ENCODE data around the gene ETNK1.
A peak's percentile ranks its signal among the peaks of the same experiment; 100 is the strongest.
"Not testable (repeated sequence)": the region's sequence is repeated elsewhere in the genome, so short reads cannot be mapped to it uniquely, and the experiment has no call there.

ETNK1 gene

DNA sequence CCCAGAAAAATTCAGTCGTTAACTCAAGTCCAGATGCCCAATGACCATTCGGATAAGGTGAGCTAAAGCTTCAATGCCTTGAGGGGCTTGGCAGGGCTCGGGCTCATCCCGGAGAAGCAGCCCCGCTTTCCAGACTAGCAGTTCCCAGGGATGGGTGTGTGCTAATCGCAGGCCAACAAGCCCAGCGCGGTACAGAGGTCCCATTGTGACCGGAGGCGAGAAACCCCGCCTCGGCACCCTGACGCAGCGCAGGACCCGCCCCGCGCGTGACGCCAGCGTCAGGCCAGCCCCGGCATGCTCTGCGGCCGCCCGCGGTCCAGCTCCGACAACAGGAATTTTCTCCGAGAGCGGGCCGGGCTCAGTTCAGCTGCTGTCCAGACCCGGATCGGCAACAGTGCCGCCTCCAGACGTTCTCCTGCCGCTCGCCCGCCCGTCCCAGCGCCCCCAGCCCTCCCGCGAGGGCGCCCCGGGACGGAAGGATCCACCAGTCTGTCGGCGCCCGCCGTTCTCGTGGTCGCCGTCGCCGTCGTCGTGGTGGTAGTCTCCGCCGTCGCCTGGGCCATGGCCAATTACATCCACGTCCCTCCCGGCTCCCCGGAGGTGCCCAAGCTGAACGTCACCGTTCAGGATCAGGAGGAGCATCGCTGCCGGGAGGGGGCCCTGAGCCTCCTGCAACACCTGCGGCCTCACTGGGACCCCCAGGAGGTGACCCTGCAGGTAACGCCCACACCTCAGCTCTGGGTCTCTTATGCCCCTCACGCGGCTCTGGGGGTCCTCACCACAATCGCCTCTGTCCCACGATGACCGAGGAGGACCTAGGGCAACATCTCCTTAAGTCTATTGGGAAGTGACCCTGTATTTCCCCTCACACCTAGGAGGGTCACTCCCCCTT lies at the start of gene ETNK1:
TSS of gene ETNK1 (plus strand) at position 302 of the 892 bp plus-strand sequence. CDS start at position 562, 260 bp downstream.
- peak; percentile 87 for DNase-seq

- DNase-seq, result no peak
Measured at GRCh38 chr12:22576065-22576464, 48.9 kb upstream of the ETNK1 start.

DNA sequence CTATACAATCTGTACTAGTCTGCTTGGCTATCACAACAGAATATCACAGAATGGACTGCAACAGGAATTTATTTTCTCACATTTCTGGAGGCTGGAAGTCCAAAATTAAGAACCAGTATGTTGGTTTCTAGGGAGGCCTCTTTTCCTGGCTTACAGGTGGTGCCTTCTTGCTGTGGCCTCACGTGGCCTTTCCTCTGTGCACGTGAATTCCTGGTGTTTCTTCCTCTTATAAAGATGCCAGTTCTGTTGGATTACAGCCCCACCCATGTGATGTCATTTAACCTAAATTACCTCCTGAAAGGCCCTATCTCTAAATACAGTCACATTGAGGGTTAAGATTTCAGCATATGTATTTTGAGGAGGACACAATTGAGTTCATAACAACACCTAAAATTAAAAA lies 48.5 kb upstream of the ETNK1 start:
- no peak for DNase-seq

- DNase-seq, result no peak
Measured at GRCh38 chr12:22577667-22578066, 47.3 kb upstream of the ETNK1 start.

DNA sequence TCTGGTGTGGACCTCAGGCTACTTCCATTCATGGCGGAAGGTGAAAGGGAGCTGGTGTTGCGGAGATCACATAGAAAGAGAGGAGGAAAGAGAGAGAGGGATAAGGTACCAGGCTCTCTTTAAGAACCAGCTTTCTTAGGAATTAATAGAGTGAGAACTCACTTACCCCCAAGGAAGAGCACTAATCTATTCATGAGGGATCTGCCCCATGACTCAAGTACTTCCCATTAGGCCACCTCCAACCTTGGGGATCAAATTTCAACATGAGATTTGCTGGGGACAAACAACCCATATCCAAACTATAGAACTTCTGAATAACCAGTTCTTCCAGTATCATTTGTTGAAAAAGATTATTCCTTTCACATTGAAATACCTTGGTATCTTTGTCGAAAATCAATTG lies 46.6 kb upstream of the ETNK1 start:
- no peak for DNase-seq

DNA sequence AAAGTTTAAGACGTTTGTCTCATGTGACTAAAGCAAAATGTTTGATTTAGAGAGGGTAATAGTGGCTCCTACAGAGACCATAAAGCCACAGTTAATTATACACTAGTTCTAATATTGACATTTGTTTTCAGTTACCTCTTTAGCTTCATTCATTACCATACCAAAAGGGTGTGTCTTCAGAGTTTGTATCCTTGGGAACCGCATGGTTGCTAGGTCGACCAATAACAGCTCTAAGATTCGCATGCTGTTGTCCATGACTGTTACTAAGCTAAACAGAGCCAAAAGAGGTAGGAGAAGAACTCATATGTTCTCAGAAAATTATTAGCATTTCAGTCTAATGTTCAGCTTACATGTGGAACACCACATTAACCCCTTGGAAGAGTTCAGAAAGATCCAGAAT lies 36.2 kb upstream of the ETNK1 start:
- no peak for DNase-seq

- no peak for DNase-seq
Measured at GRCh38 chr12:22593864-22594263, 31.1 kb upstream of the ETNK1 start.

DNA sequence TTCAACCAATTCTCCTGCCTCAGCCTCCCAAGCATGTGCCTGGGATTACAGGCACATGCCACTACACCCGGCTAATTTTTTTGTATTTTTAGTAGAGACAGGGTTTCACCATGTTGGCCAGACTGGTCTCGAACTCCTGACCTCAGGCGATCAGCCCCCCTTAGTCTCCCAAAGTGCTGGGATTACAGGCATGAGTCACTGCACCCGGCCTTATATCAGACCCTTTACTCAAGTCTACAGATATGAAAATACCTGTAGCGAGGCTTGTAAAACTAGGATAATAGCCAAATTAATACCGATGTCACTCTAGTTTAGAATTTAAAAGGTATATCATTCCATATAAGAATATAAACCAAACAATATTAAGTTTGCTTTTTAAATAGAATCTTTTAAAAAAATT lies 27.4 kb upstream of the ETNK1 start:
- not testable (repeated sequence) for DNase-seq

DNA sequence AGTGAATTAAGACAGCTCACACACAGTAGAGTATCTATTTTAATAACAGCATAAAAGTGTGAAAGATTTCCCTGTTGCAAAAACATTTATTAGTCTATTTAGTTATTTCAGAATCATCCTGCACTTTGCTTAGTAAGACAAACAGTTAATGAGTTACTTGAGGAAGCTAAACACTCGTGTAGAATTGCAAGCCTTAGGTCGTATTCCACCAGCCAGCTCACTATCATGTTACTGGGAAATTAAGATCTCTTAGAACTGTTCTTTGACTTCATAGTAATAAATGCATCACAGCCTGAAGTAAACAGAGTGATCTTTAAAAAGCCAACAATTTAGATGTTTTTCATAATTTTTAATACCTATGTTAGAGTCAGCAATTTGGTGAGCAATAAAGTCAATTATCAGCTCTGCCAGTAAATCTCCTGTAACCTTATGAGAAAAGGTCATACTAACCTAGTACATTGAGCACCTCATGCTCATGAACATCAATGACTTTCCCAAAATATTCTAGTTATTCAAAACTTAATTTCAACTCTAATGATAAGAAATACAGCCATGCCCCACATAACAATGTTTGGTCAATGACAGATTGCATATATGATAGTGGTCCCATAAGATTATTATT lies 26.7 kb upstream of the ETNK1 start:
- DNase-seq, result no peak

- DNase-seq, result no peak
Measured at GRCh38 chr12:22598763-22599161, 26.2 kb upstream of the ETNK1 start.

- DNase-seq, result no peak
Measured at GRCh38 chr12:22600181-22600580, 24.8 kb upstream of the ETNK1 start.

- no peak for DNase-seq
Measured at GRCh38 chr12:22609501-22609900, 15.5 kb upstream of the ETNK1 start.

DNA sequence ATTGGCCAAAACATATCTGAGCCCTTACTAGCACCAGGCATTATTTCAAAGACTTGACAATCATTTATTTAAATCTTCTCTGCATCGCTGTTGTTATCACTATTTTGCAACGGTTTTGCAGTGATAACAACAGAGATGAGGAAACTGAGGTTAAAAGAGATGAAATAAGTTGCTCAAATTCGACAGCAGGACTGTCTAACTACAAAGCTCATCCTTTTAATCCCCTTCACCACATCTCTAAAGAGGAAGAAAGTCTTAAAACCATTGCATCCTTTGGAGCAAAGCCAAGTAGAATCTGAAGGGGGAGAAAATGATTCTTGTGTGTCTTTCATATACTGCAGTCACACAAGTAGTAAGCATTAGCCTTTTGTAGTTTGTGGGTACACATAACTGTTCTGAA lies 14.8 kb upstream of the ETNK1 start:
- no peak for DNase-seq

DNA sequence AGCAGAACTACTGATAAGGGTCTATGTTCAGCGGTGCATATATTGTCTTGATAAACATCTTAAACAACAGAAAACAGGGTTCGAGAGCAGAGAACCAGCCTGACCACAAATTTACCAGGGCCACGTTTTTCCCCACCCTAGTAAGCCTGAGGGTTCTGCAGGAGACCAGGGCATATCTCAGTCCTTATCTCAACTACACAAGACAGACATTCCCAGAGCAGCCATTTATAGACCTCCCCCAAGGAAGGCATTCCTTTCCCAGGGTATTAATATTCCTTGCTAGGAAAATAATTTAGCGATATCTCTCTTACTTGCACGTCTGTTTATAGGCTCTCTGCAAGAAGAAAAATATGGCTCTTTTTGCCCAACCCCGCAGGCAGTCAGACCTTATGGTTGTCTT lies 12.1 kb upstream of the ETNK1 start:
- not testable (repeated sequence) for DNase-seq

DNA sequence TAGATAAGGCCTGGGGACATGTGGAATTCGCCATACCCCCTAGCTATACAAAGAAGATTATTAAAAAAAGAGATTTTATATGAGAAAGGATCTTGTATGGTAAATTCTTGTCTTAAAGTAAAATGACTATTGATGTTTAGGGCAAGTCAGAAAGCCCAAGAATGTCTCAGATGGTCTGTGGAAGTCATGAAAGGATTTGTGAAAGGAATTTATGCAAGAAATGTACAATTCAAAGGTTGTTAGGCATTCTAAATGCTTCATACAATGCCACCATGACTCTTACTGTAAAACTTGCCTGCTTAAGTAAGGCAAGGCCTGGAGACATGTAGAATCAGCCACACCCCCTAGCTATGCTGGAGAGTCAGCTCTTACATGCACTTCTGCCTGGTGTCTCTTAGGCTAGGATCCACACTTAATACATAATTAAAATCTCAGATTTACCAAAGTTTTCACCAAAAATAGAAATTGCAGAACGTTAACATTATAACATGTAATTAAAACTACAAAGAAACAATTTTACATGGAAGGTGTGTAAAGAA lies 8.9 kb upstream of the ETNK1 start:
- no peak for DNase-seq

DNA sequence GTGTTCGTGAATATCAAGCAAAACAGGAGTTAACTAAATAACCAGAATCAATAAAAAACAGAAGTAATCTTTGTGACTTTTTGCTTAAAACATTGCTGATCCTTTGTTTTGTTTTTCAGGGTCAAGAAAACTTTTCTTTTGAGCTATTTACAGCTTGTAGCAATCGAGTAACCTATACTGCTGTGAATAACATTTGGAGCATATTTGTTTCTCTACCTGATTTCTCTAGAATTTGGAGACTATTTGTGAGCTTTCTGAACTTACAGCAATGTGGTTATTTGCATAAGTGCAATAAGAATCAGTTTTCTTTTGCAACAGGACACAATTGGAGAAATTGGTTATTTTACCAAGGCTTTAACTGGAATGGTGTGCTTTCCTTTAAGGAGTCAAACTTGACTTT lies 7.3 kb upstream of the ETNK1 start:
- no peak for DNase-seq

DNA sequence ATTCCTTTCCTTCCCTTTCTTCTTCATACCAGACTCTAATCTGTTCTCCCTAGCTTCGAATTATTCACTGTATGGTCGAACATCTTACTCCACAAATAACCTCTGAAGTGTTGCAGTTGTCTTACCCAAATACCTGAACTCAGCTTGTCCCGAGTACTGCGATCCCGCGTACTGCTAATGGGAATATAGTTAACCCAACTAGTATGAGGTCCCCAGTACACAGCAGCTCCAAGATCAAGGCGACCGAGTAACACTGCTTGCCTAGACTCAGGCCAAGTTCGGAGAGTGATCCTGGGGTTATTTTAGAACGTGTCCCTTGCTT lies 462 bp upstream of the ETNK1 start:
- no peak for DNase-seq

GRCh38 chr12:22625762-22626294 lies 857 bp downstream of the ETNK1 start:
- DNase-seq, result peak; percentile 10

DNA sequence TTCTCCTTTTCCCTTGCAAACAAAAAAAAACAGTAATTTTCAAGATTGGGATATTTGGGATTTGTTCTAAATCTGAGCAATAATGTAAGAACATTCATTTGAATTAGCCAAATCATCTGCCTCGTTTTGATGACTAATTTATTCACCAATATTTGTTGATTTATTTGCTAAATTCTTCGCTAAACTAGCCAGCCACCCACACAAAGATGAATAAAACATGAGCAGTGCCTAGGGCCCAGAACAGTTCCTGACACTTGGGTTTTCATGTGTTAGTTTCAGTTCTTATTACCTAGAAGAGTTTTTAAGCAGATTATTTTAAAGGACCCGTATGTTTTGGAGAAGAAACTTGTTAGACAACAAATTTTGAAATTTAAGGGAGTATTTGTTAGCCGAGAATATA lies 1.4 kb downstream of the ETNK1 start:
- DNase-seq, result no peak

DNA sequence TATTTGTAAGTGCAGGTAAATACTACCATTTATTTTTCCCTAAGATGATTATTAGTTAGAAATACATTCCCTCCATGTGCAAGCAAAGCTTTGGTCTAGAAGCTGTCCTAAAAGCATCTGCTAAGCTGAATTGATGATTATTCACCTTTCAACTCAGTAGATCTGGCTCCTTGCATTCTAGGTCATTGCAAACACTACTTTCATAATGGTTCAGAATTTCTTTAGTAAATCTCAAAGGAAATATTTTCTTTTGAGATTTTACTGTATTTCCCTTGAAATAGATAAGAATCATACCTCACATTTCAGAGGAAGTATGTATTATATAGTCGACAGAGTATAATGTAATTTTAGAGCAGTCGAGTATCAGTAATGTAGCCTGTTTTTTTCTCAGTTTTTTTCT lies 2.4 kb downstream of the ETNK1 start:
- DNase-seq, result no peak

DNA sequence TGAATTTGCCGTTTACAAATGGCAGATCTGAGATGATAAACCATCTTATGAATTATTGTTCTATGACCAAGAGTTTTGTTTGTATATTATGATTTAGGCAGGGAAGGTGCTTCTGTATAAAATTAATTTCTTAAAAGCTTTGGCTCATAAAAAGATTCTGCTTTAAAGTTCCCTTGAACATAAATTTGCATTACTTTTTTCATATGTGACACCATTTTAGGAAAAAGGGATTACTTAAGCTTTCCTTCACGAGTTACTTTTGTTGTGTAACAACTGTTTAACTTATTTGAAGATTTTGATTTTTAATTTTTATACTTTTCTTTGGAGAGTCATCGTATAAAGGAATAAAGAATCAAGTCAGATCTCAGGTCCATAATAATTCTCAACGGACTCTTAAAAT lies 3.3 kb downstream of the ETNK1 start:
- no peak for DNase-seq

GRCh38 chr12:22631863-22632463 lies 7.0 kb downstream of the ETNK1 start:
- DNase-seq, result no peak

GRCh38 chr12:22634883-22635282 lies 9.9 kb downstream of the ETNK1 start:
- DNase-seq, result no peak

DNA sequence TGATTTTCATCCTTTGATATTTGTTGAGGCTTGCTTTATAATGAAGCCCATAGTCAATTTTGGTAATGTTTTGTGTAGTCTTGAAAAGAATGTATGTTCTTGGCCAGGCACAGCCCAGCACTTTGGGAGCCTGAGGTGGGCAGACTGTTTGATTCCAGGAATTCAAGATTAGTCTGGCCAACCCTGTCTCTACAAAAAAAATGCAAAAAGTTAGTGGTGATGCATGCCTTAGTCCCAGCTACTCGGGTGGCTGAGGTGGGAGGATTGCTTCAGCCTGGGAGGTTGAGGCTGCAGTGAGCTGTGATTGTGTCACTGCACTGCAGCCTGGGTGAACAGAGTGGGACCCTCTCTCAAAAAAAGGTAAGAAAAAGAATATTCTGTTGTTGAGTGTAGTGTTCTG lies 10.8 kb downstream of the ETNK1 start:
- no peak for DNase-seq
